Progenitor cell of endocrine pancreas (in vitro differentiated cells): ENCODE results near the gene SLC25A6. TPM values are rescaled to one million over a fixed set of nuclear protein-coding genes. Genes with fewer than 3 reads are reported as not detected.

Source experiments
- DNase-seq: peaks from one replicate; pipeline ENCODE4 v3.0.0; 2021; ENCODE audit warnings: low spot score; ENCODE audit not compliant: unreplicated experiment
- H3K27ac Mint-ChIP-seq: 2 replicates; pipeline ENCODE4 v1.8.0; 2021; ENCODE audit warnings: mild to moderate bottlenecking, moderate library complexity, mixed read lengths
- H3K27me3 Mint-ChIP-seq: 2 replicates; pipeline ENCODE4 v1.8.0; 2021; ENCODE audit warnings: mixed read lengths
- H3K36me3 Mint-ChIP-seq: 2 replicates; pipeline ENCODE4 v1.8.0; 2022; ENCODE audit warnings: mixed read lengths; ENCODE audit not compliant: insufficient read depth
- H3K4me1 Mint-ChIP-seq: 2 replicates; pipeline ENCODE4 v1.8.0; 2021; ENCODE audit warnings: low read depth, mixed read lengths
- H3K4me3 Mint-ChIP-seq: 2 replicates; pipeline ENCODE4 v1.8.0; 2021; ENCODE audit warnings: low read depth, mild to moderate bottlenecking, moderate library complexity, mixed read lengths
- H3K9me3 Mint-ChIP-seq: 2 replicates; pipeline ENCODE4 v1.8.0; 2021; ENCODE audit warnings: low read depth, mixed read lengths
- CTCF ChIP-seq: fragments of 200-600 bp; sonication (generic); IDR thresholded peaks from one replicate; pipeline ENCODE4 v1.5.0; 2021; ENCODE audit warnings: antibody characterized with exemption, mild to moderate bottlenecking; ENCODE audit not compliant: unreplicated experiment
- total RNA-seq: library from RNA; stranded (reverse); gene quantifications from 2 replicates; pipeline ENCODE4 v1.2.1, GENCODE V29; 2021

SLC25A6 gene
- total RNA-seq, 1 donor from 2014 or later: 387 TPM

DNA sequence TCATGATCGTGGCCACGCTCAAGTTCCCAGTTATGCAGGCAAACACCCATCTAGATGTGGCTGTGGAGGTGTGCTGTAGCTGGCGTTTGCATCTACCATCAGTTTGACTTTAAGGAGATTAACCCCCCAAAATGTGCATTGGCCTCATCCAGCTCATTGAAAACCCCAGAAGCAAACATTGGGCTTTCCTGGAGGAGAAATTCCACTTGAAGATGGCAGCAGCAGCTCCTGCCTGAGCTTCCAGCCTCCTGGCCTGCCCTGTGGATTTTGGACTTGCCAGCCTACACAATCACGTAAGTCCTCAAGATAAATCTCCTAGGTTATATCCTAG is 30.2 kb upstream of the SLC25A6 start:
- Mint-ChIP-seq H3K4me1 (peaks cover 11% of the 10 kb centered on the region), H3K27me3 (no peaks in the 10 kb centered on the region), H3K9me3 (peaks cover 13% of the 10 kb centered on the region), H3K36me3 (peaks cover 41% of the 10 kb centered on the region), H3K4me3 (no peak overlapping the region), H3K27ac (peak overlapping the region; percentile 16)
- DNase-seq: no peak
- no peak for TF ChIP-seq CTCF

GRCh38 chrX:1421433-1422134 is 29.7 kb upstream of the SLC25A6 start:
- no peak overlapping the region for H3K4me3 Mint-ChIP-seq
- DNase-seq: no peak
- peak overlapping the region; percentile 15 for H3K27ac Mint-ChIP-seq
- H3K36me3 Mint-ChIP-seq: peaks cover 37% of the 10 kb centered on the region
- no peaks in the 10 kb centered on the region for H3K27me3 Mint-ChIP-seq
- H3K4me1 Mint-ChIP-seq: peaks cover 11% of the 10 kb centered on the region
- TF ChIP-seq CTCF: no peak
- peaks cover 13% of the 10 kb centered on the region for H3K9me3 Mint-ChIP-seq

GRCh38 chrX:1420371-1420770 is 28.5 kb upstream of the SLC25A6 start:
- H3K9me3 Mint-ChIP-seq: peaks cover 13% of the 10 kb centered on the region
- peaks cover 31% of the 10 kb centered on the region for H3K36me3 Mint-ChIP-seq
- H3K27me3 Mint-ChIP-seq: no peaks in the 10 kb centered on the region
- DNase-seq: no peak
- H3K4me3 Mint-ChIP-seq: no peak overlapping the region
- peak overlapping the region; percentile 24 for H3K27ac Mint-ChIP-seq
- peaks cover 11% of the 10 kb centered on the region for H3K4me1 Mint-ChIP-seq
- no peak for TF ChIP-seq CTCF

- H3K27ac Mint-ChIP-seq: peak overlapping the region; percentile 24
- no peak for TF ChIP-seq CTCF
- peaks cover 27% of the 10 kb centered on the region for H3K36me3 Mint-ChIP-seq
These were observed 27.8 kb upstream of the SLC25A6 start for GRCh38 chrX:1419545-1420355.

DNA sequence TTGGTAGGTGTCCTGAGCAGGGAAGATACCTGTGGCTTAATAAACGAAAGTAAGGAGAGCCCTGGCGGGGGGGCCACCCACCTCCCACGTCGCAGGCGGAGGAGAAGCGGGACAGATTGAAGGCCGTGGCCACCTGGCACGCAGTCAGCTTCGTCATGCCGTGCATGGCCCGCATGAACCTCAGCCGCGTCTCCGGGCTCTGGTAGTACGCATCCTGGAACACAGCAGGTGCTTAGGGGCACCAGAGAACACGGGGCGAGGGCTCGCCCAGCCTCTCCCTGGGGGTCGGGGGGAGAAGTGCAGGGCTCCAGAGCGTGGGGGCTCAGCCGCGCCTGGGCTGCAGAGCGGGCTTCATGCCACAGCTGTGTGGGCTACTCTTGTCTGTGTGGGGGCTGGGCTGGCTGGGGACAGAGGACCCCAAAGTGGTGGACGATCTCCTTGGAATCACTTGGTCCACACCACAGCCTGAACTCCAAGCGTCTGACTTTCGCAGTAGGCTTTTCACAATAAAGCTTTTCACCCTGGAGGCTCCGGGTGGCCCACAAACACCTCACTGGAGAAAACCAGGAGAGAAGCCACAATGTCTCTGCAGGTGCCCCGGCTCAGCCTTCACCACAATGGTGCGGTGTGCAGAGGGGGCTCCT is 27.1 kb upstream of the SLC25A6 start:
- Mint-ChIP-seq H3K4me3 (no peak overlapping the region), H3K9me3 (peaks cover 6% of the 10 kb centered on the region), H3K27ac (no peak overlapping the region), H3K36me3 (peaks cover 30% of the 10 kb centered on the region), H3K4me1 (peaks cover 11% of the 10 kb centered on the region), H3K27me3 (no peaks in the 10 kb centered on the region)
- no peak for DNase-seq
- no peak for TF ChIP-seq CTCF

More at GRCh38 chrX:1419545-1420355, 27.8 kb upstream of the SLC25A6 start:
- H3K9me3 Mint-ChIP-seq: peaks cover 9% of the 10 kb centered on the region
- peaks cover 11% of the 10 kb centered on the region for H3K4me1 Mint-ChIP-seq
- DNase-seq: no peak
- no peaks in the 10 kb centered on the region for H3K27me3 Mint-ChIP-seq
- no peak overlapping the region for H3K4me3 Mint-ChIP-seq
